Measurements from ENCODE around the gene CDR2. TPM values are rescaled to one million over a fixed set of nuclear protein-coding genes. Genes with fewer than 3 reads are reported as not detected.

Gene CDR2
- total and polyA plus RNA-seq, 4 donors, result 26.4 to 37.9 (median 31.3) TPM

DNA sequence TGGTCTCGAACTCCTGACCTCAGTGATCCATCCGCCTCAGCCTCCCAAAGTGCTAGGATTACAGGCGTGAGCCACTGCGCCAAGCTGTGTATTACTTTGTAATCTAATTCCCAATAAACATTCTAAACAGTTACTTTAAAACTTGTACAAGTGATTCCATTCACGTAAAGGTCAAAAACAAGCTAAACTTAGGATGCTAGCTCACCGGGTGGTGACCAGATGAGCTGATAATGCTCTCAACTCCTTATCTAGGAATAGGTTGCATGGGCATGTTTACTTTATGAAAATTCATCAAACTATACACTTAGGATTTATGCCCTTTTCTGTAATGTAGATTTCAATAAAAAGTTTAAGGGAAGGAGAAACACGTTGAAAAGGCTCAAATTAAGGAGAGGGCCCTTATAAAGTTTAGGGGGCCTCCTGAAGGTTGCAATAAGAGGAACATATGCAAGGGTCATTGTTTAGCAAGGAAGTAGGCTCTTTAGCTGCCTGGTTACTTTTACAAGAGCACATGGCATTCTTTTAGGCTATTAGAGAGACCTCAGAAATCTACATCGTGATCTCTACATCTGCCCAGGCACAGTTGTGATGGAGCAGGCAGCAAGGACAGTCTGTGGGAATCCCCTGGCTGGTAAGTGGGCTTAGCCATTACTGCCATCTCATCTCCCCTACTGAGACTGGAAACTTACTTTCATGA, 13.3 kb downstream of the CDR2 start:
- Histone ChIP-seq H3K4me1 (ENCODE audit: control insufficient read depth in 1 of 2, insufficient read depth in 2 of 2, low read length in 2 of 2) (no peaks in the 10 kb centered on the region), H3K36me3 (ENCODE audit: control insufficient read depth in 1 of 2, insufficient read depth in 2 of 2, low read length in 1 of 2) (peaks cover 4% of the 10 kb centered on the region in 2 donors), H3K4me3 (ENCODE audit: low read length in 2 of 2) (no peak overlapping the region), H3K27me3 (ENCODE audit: control insufficient read depth in 1 of 2, insufficient read depth in 2 of 2, low read length in 1 of 2) (no peaks in the 10 kb centered on the region), H3K27ac (ENCODE audit: low read depth in 1 of 2, low read length in 2 of 2) (peak overlapping the region in 1 of 2 donors; percentile 19), H3K9me3 (ENCODE audit: control insufficient read depth, low read length) (no peaks in the 10 kb centered on the region)
- ATAC-seq (ENCODE audit: low FRiP score), result peak; percentile 11
- no peak for DNase-seq
- WGBS, 2 donors, result 80 to 83% methylated on average over 8 of the region's 8 CpGs
- intact Hi-C loops (cut with DNase I), result no loop called here

DNA sequence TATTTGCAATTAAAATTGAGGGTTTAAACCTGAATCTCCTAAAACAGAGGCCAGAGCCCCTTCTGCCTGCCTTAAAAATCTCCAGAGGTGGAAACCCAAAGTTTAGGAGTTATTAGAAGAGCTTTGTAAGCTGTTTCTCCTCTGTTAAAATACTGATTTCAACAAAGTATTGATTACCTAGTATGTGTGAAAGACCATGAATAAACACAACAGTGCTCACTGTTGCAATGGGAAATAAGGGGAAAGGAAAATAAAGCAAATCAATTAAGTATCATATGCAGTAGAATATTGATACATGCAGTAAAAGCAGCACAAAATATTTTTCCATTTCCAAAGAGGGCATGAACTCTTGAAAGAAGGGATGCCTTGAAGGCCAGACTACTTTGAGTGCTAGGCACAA, 14.7 kb downstream of the CDR2 start:
- peaks cover 3 to 4% of the 10 kb centered on the region in 2 donors for H3K36me3 ChIP-seq (ENCODE audit: control insufficient read depth in 1 of 2, insufficient read depth in 2 of 2, low read length in 1 of 2)
- no peaks in the 10 kb centered on the region for H3K9me3 ChIP-seq (ENCODE audit: control insufficient read depth, low read length)
- no peak overlapping the region for H3K4me3 ChIP-seq (ENCODE audit: low read length in 2 of 2)
- ATAC-seq (ENCODE audit: low FRiP score) (no peak), DNase-seq (no peak)
- H3K27me3 ChIP-seq (ENCODE audit: control insufficient read depth in 1 of 2, insufficient read depth in 2 of 2, low read length in 1 of 2), result no peaks in the 10 kb centered on the region
- intact Hi-C loops (cut with DNase I), result no loop called here
- no peak overlapping the region for H3K27ac ChIP-seq (ENCODE audit: low read depth in 1 of 2, low read length in 2 of 2)
- no peaks in the 10 kb centered on the region for H3K4me1 ChIP-seq (ENCODE audit: control insufficient read depth in 1 of 2, insufficient read depth in 2 of 2, low read length in 2 of 2)

DNA sequence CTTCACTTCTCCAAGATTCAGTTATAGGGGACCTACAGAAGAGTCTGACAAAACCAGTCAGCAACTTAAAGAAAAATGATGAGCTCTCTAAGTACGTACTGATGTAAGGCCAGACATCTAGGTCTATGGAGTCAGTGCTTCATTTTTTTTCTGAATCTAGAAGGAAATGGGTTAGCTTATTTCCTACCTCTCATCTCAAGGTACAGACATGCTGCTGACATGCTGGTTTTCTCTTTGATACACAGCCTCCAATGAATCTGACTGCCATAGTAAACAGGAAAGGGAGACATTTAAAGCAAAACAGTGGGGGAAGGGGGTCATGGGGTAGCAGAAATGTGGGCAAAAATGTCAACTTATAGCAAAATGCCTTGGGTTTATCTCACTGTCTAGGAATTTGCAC, 16.4 kb downstream of the CDR2 start:
- 19 to 33% methylated on average over 1 of the region's 1 CpG for WGBS, 2 donors
- no peaks in the 10 kb centered on the region for H3K4me1 ChIP-seq (ENCODE audit: control insufficient read depth in 1 of 2, insufficient read depth in 2 of 2, low read length in 2 of 2)
- no peak for ATAC-seq (ENCODE audit: low FRiP score)
- H3K27ac ChIP-seq (ENCODE audit: low read depth in 1 of 2, low read length in 2 of 2), result peak overlapping the region in 1 of 2 donors; percentile 25
- DNase-seq, result no peak
- no peak overlapping the region for H3K4me3 ChIP-seq (ENCODE audit: low read length in 2 of 2)
- H3K9me3 ChIP-seq (ENCODE audit: control insufficient read depth, low read length), result no peaks in the 10 kb centered on the region
- no peaks in the 10 kb centered on the region for H3K27me3 ChIP-seq (ENCODE audit: control insufficient read depth in 1 of 2, insufficient read depth in 2 of 2, low read length in 1 of 2)
- intact Hi-C loops (cut with DNase I), result no loop called here
- H3K36me3 ChIP-seq (ENCODE audit: control insufficient read depth in 1 of 2, insufficient read depth in 2 of 2, low read length in 1 of 2), result peaks cover 0 to 3% of the 10 kb centered on the region in 2 donors

DNA sequence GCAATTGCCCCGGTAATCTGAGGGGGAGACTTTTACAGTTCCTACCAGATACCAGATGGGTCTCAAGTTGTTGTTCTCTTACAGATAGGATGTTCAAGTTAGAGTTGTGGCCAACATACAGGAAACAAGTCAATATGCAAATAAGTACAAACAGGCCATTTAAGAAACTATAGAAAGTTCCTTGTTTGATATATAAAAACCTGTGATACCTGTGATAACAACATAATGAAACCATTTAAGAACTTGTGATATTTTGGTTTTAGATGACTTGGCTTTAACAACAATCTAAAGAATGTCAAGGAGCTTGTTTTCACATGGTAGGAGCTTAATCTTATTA, 16.8 kb downstream of the CDR2 start:
- Histone ChIP-seq H3K36me3 (ENCODE audit: control insufficient read depth in 1 of 2, insufficient read depth in 2 of 2, low read length in 1 of 2) (peaks cover 0 to 3% of the 10 kb centered on the region in 2 donors), H3K27ac (ENCODE audit: low read depth in 1 of 2, low read length in 2 of 2) (no peak overlapping the region), H3K27me3 (ENCODE audit: control insufficient read depth in 1 of 2, insufficient read depth in 2 of 2, low read length in 1 of 2) (no peaks in the 10 kb centered on the region), H3K4me1 (ENCODE audit: control insufficient read depth in 1 of 2, insufficient read depth in 2 of 2, low read length in 2 of 2) (no peaks in the 10 kb centered on the region), H3K4me3 (ENCODE audit: low read length in 2 of 2) (no peak overlapping the region), H3K9me3 (ENCODE audit: control insufficient read depth, low read length) (no peaks in the 10 kb centered on the region)
- intact Hi-C loops (cut with DNase I), result no loop called here
- no peak for DNase-seq
- 0 to 7% methylated on average over 1 of the region's 1 CpG for WGBS, 2 donors
- no peak for ATAC-seq (ENCODE audit: low FRiP score)

DNA sequence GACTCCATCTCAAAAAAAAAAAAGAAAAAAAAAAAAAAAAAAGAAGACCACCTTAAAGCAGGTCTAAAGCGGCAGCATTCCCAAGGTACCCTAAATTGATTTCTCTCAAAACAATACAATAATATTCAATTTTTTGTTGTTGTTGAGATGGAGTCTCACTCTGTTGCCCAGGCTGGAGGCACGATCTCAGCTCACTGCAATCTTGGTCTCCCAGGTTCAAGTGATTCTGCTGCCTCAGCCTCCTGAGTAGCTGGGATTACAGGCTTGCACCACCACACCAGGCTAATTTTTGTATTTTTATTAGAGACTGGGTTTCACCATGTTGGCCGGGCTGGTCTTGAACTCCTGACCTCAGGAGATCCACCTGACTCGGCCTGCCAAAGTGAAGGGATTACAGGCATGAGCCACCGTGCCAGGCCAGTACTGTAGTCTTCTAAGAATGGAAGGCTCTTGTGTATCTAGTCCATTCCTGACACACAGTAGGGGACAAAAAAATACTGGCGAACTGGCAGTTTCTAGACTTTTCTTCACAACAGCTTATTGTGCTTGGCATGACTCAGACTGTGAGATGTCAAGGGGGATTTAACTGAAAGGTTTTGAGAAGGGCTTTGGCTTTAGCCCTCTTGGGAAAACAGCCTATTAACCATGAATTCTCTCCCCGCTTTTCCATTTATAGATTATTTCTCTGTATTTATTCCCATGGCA, 17.3 kb downstream of the CDR2 start:
- H3K27ac ChIP-seq (ENCODE audit: low read depth in 1 of 2, low read length in 2 of 2), result no peak overlapping the region
- 36 to 39% methylated on average over 7 of the region's 7 CpGs for WGBS, 2 donors
- H3K4me3 ChIP-seq (ENCODE audit: low read length in 2 of 2), result no peak overlapping the region
- no peaks in the 10 kb centered on the region for H3K27me3 ChIP-seq (ENCODE audit: control insufficient read depth in 1 of 2, insufficient read depth in 2 of 2, low read length in 1 of 2)
- H3K9me3 ChIP-seq (ENCODE audit: control insufficient read depth, low read length), result no peaks in the 10 kb centered on the region
- DNase-seq, result no peak
- H3K36me3 ChIP-seq (ENCODE audit: control insufficient read depth in 1 of 2, insufficient read depth in 2 of 2, low read length in 1 of 2), result peaks cover 0 to 3% of the 10 kb centered on the region in 2 donors
- no peaks in the 10 kb centered on the region for H3K4me1 ChIP-seq (ENCODE audit: control insufficient read depth in 1 of 2, insufficient read depth in 2 of 2, low read length in 2 of 2)
- intact Hi-C loops (cut with DNase I), result no loop called here
- no peak for ATAC-seq (ENCODE audit: low FRiP score)

DNA sequence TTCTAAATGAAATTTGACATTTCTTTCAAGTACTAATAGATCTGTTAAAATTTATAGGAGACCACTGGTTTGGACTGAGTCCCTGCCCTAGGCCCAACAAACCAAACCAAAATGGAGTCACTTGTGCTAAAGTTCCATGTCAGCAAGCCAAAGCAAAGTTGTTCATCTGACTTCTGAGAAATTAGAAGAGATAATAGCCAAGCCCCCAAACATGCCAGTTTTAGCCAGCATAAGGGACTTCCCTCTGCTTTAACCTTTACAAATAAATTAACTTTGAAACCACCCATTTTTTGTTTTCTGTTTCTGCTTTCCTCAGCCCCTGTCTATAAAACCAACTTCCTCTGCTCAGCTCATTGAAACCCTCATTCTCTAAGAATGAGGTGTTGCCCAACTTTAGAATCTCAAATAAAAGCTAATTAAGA, 18.9 kb downstream of the CDR2 start:
- Histone ChIP-seq H3K4me1 (ENCODE audit: control insufficient read depth in 1 of 2, insufficient read depth in 2 of 2, low read length in 2 of 2) (no peaks in the 10 kb centered on the region), H3K4me3 (ENCODE audit: low read length in 2 of 2) (no peak overlapping the region), H3K27ac (ENCODE audit: low read depth in 1 of 2, low read length in 2 of 2) (no peak overlapping the region), H3K27me3 (ENCODE audit: control insufficient read depth in 1 of 2, insufficient read depth in 2 of 2, low read length in 1 of 2) (no peaks in the 10 kb centered on the region), H3K36me3 (ENCODE audit: control insufficient read depth in 1 of 2, insufficient read depth in 2 of 2, low read length in 1 of 2) (peaks cover 0 to 1% of the 10 kb centered on the region in 2 donors), H3K9me3 (ENCODE audit: control insufficient read depth, low read length) (no peaks in the 10 kb centered on the region)
- DNase-seq (no peak), ATAC-seq (ENCODE audit: low FRiP score) (no peak)
- intact Hi-C loops (cut with DNase I), result no loop called here

DNA sequence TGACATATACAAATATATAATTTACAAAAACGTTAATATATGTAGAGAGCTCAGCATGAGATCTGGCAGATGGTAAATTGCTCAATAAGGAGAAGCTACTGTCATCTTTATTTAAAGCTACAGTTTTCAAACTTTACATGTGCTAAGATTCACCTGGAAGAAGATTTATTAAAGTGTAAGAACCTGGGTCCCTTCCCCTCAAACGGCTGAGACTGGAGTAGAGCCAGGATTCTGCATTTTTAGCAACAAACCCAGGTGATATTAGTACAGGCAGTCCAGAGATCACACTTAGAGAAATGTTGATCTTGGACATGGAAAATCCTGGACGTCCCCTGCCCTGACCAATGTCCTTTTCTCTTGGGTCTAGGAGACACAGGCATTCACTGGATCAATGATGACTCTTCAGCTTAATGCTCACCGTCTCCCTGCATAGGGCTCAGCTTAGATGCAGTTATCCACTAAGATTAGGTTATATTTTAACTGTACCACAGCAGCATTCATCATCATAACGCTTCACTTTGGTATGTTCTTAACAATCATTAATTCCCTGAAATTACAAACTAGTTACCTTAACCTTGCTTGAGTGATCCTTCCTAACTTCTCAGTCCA, 20.4 kb downstream of the CDR2 start:
- intact Hi-C loops (cut with DNase I), result no loop called here
- Histone ChIP-seq H3K4me1 (ENCODE audit: control insufficient read depth in 1 of 2, insufficient read depth in 2 of 2, low read length in 2 of 2) (no peaks in the 10 kb centered on the region), H3K4me3 (ENCODE audit: low read length in 2 of 2) (no peak overlapping the region), H3K9me3 (ENCODE audit: control insufficient read depth, low read length) (no peaks in the 10 kb centered on the region), H3K36me3 (ENCODE audit: control insufficient read depth in 1 of 2, insufficient read depth in 2 of 2, low read length in 1 of 2) (peaks cover 1 to 3% of the 10 kb centered on the region in 2 donors), H3K27me3 (ENCODE audit: control insufficient read depth in 1 of 2, insufficient read depth in 2 of 2, low read length in 1 of 2) (no peaks in the 10 kb centered on the region), H3K27ac (ENCODE audit: low read depth in 1 of 2, low read length in 2 of 2) (peak overlapping the region in 1 of 2 donors; percentile 29)
- no peak for ATAC-seq (ENCODE audit: low FRiP score)
- DNase-seq, result no peak
- 37 to 38% methylated on average over 5 of the region's 5 CpGs for WGBS, 2 donors

DNA sequence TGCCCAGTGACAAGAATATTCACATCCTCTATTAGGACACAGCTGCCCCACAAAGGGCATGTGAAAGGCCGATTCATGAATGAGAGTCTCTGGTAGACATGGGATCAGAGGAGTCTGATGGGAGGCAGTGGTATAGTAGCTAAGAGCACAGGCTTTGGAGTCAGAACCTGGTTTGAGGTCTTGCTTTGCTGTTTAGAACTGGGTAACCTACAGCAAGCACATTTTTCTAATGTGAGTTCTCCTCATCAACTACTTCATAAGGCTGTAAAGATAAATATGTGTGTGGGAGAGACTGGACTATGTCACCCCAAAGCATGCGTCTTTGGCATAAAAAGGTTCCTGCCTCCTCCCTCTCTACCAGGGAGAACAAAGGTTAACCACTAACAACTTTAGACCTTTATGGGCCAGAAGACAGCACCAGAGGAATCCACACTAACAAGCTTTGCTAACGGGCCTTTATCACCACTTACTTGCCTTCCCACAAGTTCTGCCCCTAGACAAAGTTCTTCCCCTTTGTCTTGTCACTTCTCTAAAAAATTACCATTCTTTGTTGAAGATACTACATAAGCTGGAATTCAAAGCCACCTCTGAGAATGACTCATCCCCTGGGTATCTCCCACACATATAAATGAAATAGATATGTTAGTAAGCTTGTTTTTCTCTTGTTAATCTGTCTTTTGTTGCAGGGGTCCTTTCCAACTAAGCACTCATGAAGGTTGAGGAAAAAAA, 21.1 kb downstream of the CDR2 start:
- no peaks in the 10 kb centered on the region for H3K9me3 ChIP-seq (ENCODE audit: control insufficient read depth, low read length)
- DNase-seq (no peak), ATAC-seq (ENCODE audit: low FRiP score) (no peak)
- H3K4me1 ChIP-seq (ENCODE audit: control insufficient read depth in 1 of 2, insufficient read depth in 2 of 2, low read length in 2 of 2), result no peaks in the 10 kb centered on the region
- 45 to 57% methylated on average over 3 of the region's 3 CpGs for WGBS, 2 donors
- no peak overlapping the region for H3K27ac ChIP-seq (ENCODE audit: low read depth in 1 of 2, low read length in 2 of 2)
- H3K4me3 ChIP-seq (ENCODE audit: low read length in 2 of 2), result no peak overlapping the region
- intact Hi-C loops (cut with DNase I), result no loop called here
- H3K27me3 ChIP-seq (ENCODE audit: control insufficient read depth in 1 of 2, insufficient read depth in 2 of 2, low read length in 1 of 2), result no peaks in the 10 kb centered on the region
- peaks cover 2 to 4% of the 10 kb centered on the region in 2 donors for H3K36me3 ChIP-seq (ENCODE audit: control insufficient read depth in 1 of 2, insufficient read depth in 2 of 2, low read length in 1 of 2)

Measured in aorta (tissue), 5 donors.